Renal cortical epithelial cell (primary cell): ENCODE data around the gene ZNF554. TPM values are rescaled to one million over a fixed set of nuclear protein-coding genes. Genes with fewer than 3 reads are reported as not detected.
"Not testable (repeated sequence)": the region's sequence is repeated elsewhere in the genome, so short reads cannot be mapped to it uniquely, and the experiment has no call there.

Experiments used
- DNase-seq: peaks from one replicate; pipeline ENCODE4 v3.0.0-alpha.2; 2011; ENCODE audit warnings: low read depth
- total RNA-seq: library from RNA; depleted of rRNA; stranded (reverse); fragments of >200 nt; gene quantifications from 2 replicates; pipeline ENCODE4 v1.2.3, GENCODE V29; 2014

The ZNF554 gene
- total RNA-seq, 1 donor from 2014 or later, result 7.7 TPM

- peak; percentile 72 for DNase-seq
Measured at GRCh38 chr19:2867025-2867991, 47.6 kb downstream of the ZNF554 start, which contains the start of gene ZNF556. Gene ZNF556, plus strand, starts transcription at chr19:2867335. Its CDS starts 87 bp downstream, at chr19:2867422.

DNA sequence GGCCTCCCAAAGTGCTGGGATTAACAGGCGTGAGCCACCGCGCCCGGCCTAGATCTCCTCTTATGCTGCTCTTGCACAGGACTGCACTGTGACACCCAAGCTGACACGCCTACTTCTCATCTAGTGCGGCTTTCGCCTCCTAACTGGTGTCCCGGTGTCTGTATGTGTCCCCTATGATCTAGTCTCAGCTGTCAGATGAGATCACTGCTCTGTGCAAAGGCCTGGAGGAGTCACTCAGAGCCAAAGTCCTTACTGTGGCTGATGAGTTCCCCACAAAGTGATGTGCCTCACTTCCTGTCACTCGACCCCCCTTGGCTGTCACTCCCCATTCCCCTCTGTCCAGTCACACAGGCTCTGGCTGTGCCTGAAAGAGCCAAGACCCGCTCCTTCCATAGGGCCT is 50.0 kb downstream of the ZNF554 start:
- DNase-seq, result no peak

DNA sequence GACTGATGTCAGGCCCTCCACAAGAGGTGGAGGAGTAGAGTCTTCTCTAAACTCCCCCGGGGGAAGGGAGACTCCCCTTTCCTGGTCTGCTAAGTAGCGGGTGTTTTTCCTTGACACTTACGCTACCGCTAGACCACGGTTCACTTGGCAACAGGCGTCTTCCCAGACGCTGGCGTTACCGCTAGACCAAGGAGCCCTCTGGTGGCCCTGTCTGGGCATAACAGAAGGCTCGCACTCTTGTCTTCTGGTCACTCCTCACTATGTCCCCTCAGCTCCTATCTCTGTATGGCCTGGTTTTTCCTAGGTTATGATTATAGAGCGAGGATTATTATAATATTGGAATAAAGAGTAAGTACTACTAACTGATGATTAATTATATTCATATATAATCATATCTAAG is 52.5 kb downstream of the ZNF554 start:
- DNase-seq, result not testable (repeated sequence)

GRCh38 chr19:2877398-2878331 is 58.0 kb downstream of the ZNF554 start:
- no peak for DNase-seq

DNA sequence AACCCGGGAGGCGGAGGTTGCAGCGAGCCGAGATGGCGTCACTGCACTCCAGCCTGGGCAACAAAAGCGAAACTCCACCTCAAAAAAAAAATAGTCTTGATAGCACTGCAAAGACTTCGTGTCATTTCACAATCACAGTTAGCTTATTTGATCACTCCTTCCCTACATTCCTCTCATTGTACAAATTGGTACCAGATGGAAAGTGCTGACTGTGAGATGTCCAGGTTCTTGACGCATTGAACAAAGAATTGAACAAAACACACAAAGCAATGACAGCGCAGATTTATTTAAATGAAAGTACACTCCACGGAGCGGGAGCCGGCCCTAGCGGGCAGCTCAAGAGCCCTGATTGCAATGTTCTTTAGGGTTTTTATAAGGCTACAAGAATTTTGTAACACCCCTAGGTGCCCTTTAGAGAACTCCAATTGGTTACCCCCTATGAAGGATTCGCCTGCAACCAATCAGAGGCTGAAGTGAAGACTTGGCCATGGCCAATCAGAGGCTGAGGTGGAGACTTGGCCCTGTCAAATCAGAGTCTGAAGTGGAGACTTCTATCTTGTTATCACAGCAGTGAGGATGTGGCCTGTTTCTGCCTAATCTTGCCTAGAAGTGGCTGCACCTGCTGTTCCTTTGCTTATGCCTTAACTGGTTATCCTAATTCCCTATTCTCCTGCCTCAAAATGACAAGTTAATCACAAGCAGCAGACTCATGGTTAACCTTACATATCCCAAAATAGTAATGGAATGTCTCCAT is 64.2 kb downstream of the ZNF554 start:
- DNase-seq, result no peak

DNA sequence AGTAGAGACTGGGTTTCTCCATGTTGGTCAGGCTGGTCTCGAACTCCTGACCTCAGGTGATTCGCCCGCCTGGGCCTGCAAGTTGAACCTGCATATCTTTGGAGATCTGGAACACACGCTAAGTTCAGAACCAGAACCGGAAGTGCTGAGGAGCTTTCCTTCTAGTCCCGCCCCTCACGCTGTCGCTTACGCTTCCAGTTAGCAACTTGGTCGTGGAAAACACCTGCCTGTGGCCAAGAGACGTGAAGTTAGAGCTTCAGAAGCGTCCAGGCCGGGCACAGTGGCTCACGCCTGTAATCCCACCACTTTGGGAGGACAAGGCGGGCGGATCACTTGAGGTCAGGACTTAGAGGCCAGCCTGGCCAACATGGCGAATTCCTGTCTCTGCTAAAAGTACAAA is 66.1 kb downstream of the ZNF554 start:
- DNase-seq, result no peak

Other genes with a start within 250 kb of the ZNF554 start
- 1.8 TPM in 1 of 2 replicates, not detected in the other for gene GNG7, start 117.2 kb upstream of the ZNF554 start, total RNA-seq
- gene DIRAS1, start 98.5 kb upstream of the ZNF554 start, total RNA-seq, result 0.15 TPM in 1 of 2 replicates, not detected in the other
- 30.8 and 31.6 TPM in 2 replicates for gene SLC39A3, start 79.9 kb upstream of the ZNF554 start, total RNA-seq
- 34.4 and 47.2 TPM in 2 replicates for gene SGTA, start 36.6 kb upstream of the ZNF554 start, total RNA-seq
- gene THOP1, start 34.4 kb upstream of the ZNF554 start, total RNA-seq, result 73.8 and 80.8 TPM in 2 replicates
- gene ZNF555, start 21.6 kb downstream of the ZNF554 start, total RNA-seq, result 8.7 and 18.3 TPM in 2 replicates
- gene ZNF556, start 47.5 kb downstream of the ZNF554 start, total RNA-seq, result 0.94 and 1.0 TPM in 2 replicates
- gene ZNF57, start 81.1 kb downstream of the ZNF554 start, total RNA-seq, result 9.4 and 10.6 TPM in 2 replicates
- 3.3 and 7.0 TPM in 2 replicates for gene ZNF77, start 125.1 kb downstream of the ZNF554 start, total RNA-seq
- 0.69 and 1.6 TPM in 2 replicates for gene TLE6, start 157.7 kb downstream of the ZNF554 start, total RNA-seq
- gene TLE2, start 209.4 kb downstream of the ZNF554 start, total RNA-seq, result 15.0 and 15.8 TPM in 2 replicates
- 83.2 and 170 TPM in 2 replicates for gene TLE5, start 242.6 kb downstream of the ZNF554 start, total RNA-seq